Esophagus muscularis mucosa (tissue), 4 donors: ENCODE results near the gene ZCWPW1. TPM values are rescaled to one million over a fixed set of nuclear protein-coding genes. Genes with fewer than 3 reads are reported as not detected.

Source experiments
- DNase-seq: peaks from one replicate; pipeline ENCODE4 v3.0.0-alpha.2; 2017; ENCODE audit errors: extremely low spot score
- H3K27ac ChIP-seq, 4 donors: fragments of 200-600 bp; sonication (generic); replicated peaks in 1 of 4; 1 replicate in 3 of 4; 2 replicates in 1 of 4; pipeline ENCODE4 v1.5.1; 2016 to 2019; ENCODE audit warnings: mild to moderate bottlenecking in 1 of 4
- H3K27me3 ChIP-seq, 4 donors: fragments of 200-600 bp; sonication (generic); one replicate each; pipeline versions ENCODE4 v1.5.1 to v1.6.0; 2016 to 2019
- H3K36me3 ChIP-seq, 4 donors: fragments of 200-600 bp; sonication (generic); one replicate each; pipeline ENCODE4 v1.5.1; 2016 to 2019
- H3K4me1 ChIP-seq, 4 donors: fragments of 200-600 bp; sonication (generic); one replicate each; pipeline ENCODE4 v1.5.1; 2016 to 2019
- H3K4me3 ChIP-seq, 4 donors: fragments of 200-600 bp; sonication (generic); 1 replicate in 2 of 4; 2 replicates in 2 of 4; pipeline ENCODE4 v1.5.1; 2016 to 2019; ENCODE audit warnings: mild to moderate bottlenecking in 4 of 4, moderate library complexity in 1 of 4
- H3K9me3 ChIP-seq, 4 donors: fragments of 200-600 bp; sonication (generic); 1 replicate in 3 of 4; 2 replicates in 1 of 4; pipeline ENCODE4 v1.5.1; 2016 to 2019
- EP300 ChIP-seq: sonication (generic); formaldehyde crosslinking; IDR thresholded peaks from one replicate; pipeline ENCODE4 v1.6.1; 2017; ENCODE audit warnings: antibody characterized with exemption
- POLR2A ChIP-seq: fragments of 450-650 bp; IDR thresholded peaks from one replicate; pipeline ENCODE4 v1.6.1; 2017; ENCODE audit warnings: antibody characterized with exemption, moderate library complexity, mild to moderate bottlenecking, low read depth
- POLR2AphosphoS5 ChIP-seq, 2 donors: sonication (generic); formaldehyde crosslinking; IDR thresholded peaks; one replicate each; pipeline ENCODE4 v1.6.1; 2017; ENCODE audit warnings: antibody characterized with exemption in 2 of 2
- WGBS: methylation state at CpG from one replicate; pipeline ENCODE4 v1.1.5; 2018; 5-methylcytosine and 5-hydroxymethylcytosine counted together
- intact Hi-C: fragments of 100-400 bp; cut with DNase I; formaldehyde crosslinking; loops from one replicate; pipeline ENCODE4 v1.15.1; 2023
- total RNA-seq, 4 donors: library from RNA; depleted of rRNA; stranded (reverse); fragments of >200 nt; gene quantifications; one replicate each; pipeline versions ENCODE4 v1.1.0 to v1.2.1, GENCODE V29; 2016
- TF ChIP-seq, protein P1 (sequence below), 3 experiments: fragments of 200-600 bp in 2 of 3; fragments of 450-650 bp in 1 of 3; sonication (generic) in 2 of 3; IDR thresholded peaks; one replicate each; pipeline ENCODE4 v1.5.1; 2017 to 2019; ENCODE audit warnings: antibody characterized with exemption in 3 of 3, mild to moderate bottlenecking in 2 of 3, moderate library complexity in 1 of 3

ZCWPW1 gene
- total RNA-seq, 4 donors from 2014 or later, result 2.9 to 7.6 (median 5.8) TPM

GRCh38 chr7:100469227-100470044 lies 40.9 kb upstream of the ZCWPW1 start:
- intact Hi-C loops, result loop anchor here (2.0 to 10.0 kb wide), 3 partner anchors 13 to 225 kb away; partner anchors contain the start of genes GIGYF1 and NYAP1
- WGBS, result 30% methylated on average over 13 of the region's 13 CpGs
- TF ChIP-seq, protein P1, sequence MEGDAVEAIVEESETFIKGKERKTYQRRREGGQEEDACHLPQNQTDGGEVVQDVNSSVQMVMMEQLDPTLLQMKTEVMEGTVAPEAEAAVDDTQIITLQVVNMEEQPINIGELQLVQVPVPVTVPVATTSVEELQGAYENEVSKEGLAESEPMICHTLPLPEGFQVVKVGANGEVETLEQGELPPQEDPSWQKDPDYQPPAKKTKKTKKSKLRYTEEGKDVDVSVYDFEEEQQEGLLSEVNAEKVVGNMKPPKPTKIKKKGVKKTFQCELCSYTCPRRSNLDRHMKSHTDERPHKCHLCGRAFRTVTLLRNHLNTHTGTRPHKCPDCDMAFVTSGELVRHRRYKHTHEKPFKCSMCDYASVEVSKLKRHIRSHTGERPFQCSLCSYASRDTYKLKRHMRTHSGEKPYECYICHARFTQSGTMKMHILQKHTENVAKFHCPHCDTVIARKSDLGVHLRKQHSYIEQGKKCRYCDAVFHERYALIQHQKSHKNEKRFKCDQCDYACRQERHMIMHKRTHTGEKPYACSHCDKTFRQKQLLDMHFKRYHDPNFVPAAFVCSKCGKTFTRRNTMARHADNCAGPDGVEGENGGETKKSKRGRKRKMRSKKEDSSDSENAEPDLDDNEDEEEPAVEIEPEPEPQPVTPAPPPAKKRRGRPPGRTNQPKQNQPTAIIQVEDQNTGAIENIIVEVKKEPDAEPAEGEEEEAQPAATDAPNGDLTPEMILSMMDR (IDR thresholded peaks at IDR 0.05), result peak; percentile 91 to 97 (median 92)
- peak; percentile 38 to 60 for TF ChIP-seq POLR2AphosphoS5 (IDR thresholded peaks at IDR 0.05)
- no peak for TF ChIP-seq EP300
- DNase-seq, result peak; percentile 96
- no peak overlapping the region for H3K4me3 ChIP-seq
- peaks cover 5 to 71% (median 54%) of the 10 kb centered on the region in 4 donors for H3K36me3 ChIP-seq
- no peaks in the 10 kb centered on the region for H3K9me3 ChIP-seq
- H3K27ac ChIP-seq, result peak overlapping the region; percentile 56 to 72 (median 65)
- H3K4me1 ChIP-seq, result peaks cover 52 to 92% (median 80%) of the 10 kb centered on the region in 4 donors
- no peaks in the 10 kb centered on the region for H3K27me3 ChIP-seq

DNA sequence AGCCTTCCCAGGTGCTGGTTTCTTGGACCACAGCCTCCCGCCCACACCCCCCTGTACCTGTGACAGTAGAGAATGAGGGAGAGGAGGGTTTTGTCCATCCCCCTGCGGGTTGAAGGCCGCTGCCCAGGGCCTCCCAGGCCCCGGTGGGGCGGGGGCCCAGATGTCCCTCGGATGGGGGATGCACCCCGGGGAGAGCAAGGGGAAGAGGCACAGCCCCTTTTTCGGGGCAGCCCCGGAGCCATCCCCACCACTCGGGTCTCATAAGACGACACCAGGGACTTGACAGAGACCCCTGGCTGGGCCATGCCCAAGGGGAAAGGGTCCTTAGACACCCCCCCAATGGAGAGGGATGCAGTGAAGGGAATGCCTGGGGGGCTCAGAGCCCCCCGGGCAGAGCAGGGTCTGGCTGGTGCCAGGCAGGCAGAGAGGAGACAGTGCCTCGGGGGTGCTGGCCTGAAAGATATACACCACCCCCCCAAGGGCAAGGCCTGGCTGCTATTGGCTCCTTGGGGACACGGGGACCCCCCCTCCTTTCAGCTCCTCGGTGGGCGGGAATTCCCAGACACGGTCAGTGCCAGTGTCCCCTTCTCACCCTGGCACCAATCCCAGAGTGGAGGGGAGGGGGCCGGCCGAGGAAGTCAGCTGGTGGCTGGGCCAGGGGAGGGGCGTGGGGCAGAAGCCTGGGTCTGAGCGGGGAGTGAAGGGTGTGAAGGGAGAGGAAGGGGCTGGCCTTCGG lies 39.3 kb upstream of the ZCWPW1 start:
- Histone ChIP-seq H3K9me3 (no peaks in the 10 kb centered on the region), H3K4me1 (peaks cover 36 to 76% (median 67%) of the 10 kb centered on the region in 4 donors), H3K27me3 (no peaks in the 10 kb centered on the region), H3K36me3 (peaks cover 4 to 61% (median 47%) of the 10 kb centered on the region in 4 donors), H3K4me3 (peak overlapping the region in 3 of 4 donors; percentile 23 to 38 (median 27)), H3K27ac (peak overlapping the region; percentile 53 to 72 (median 63))
- no peak for DNase-seq
- TF ChIP-seq POLR2A (no peak), EP300 (no peak), POLR2AphosphoS5 (IDR thresholded peaks at IDR 0.05) (no peak)
- TF ChIP-seq, protein P1 (IDR thresholded peaks at IDR 0.05), result no peak
- intact Hi-C loops, result loop anchor here (2.0 kb wide), 1 partner anchor 15 kb away; the partner anchor contains the start of gene NYAP1
- WGBS, result 87% methylated on average over 8 of the region's 22 CpGs

- Histone ChIP-seq H3K9me3 (no peaks in the 10 kb centered on the region), H3K27ac (peak overlapping the region; percentile 53 to 72 (median 63)), H3K27me3 (no peaks in the 10 kb centered on the region), H3K4me1 (peaks cover 27 to 68% (median 58%) of the 10 kb centered on the region in 4 donors), H3K36me3 (peaks cover 4 to 60% (median 47%) of the 10 kb centered on the region in 4 donors), H3K4me3 (peak overlapping the region; percentile 23 to 38 (median 32))
- no peak for DNase-seq
- no peak for TF ChIP-seq POLR2A
- TF ChIP-seq EP300, result no peak
- TF ChIP-seq POLR2AphosphoS5 (IDR thresholded peaks at IDR 0.05), result no peak
- TF ChIP-seq, protein P1 (IDR thresholded peaks at IDR 0.05), result no peak
- WGBS, result 69% methylated on average over 22 of the region's 32 CpGs
- intact Hi-C loops, result no loop called here
Observed at GRCh38 chr7:100466653-100467605, 38.4 kb upstream of the ZCWPW1 start.

- peak overlapping the region; percentile 53 to 72 (median 63) for H3K27ac ChIP-seq
- no peak for DNase-seq
- intact Hi-C loops, result no loop called here
Observed at GRCh38 chr7:100465702-100466311, 37.3 kb upstream of the ZCWPW1 start.

More at GRCh38 chr7:100465702-100466311, 37.3 kb upstream of the ZCWPW1 start:
- peaks cover 19 to 59% (median 49%) of the 10 kb centered on the region in 4 donors for H3K4me1 ChIP-seq
- no peaks in the 10 kb centered on the region for H3K27me3 ChIP-seq
- peaks cover 4 to 57% (median 47%) of the 10 kb centered on the region in 4 donors for H3K36me3 ChIP-seq
- TF ChIP-seq POLR2A (no peak), EP300 (no peak), POLR2AphosphoS5 (IDR thresholded peaks at IDR 0.05) (peak; percentile 64 to 74)
- TF ChIP-seq, protein P1 (IDR thresholded peaks at IDR 0.05), result peak; percentile 74 to 83 (median 81)
- no peaks in the 10 kb centered on the region for H3K9me3 ChIP-seq
- 6% methylated on average over 12 of the region's 17 CpGs for WGBS
- H3K4me3 ChIP-seq, result peak overlapping the region; percentile 23 to 38 (median 32)
